HFF-Myc (cell line): ENCODE data around the gene GPR132.

ENCODE experiments used
- DNase-seq: peaks from one replicate; pipeline ENCODE4 v3.0.0-alpha.2; 2011; ENCODE audit warnings: low read depth; ENCODE audit errors: extremely low read depth
- H3K4me3 ChIP-seq: replicated peaks from 2 replicates; pipeline ENCODE4 v1.5.1; 2011; ENCODE audit warnings: low read depth, mild to moderate bottlenecking, control low read depth, low read length
- CTCF ChIP-seq: IDR thresholded peaks from 2 replicates; pipeline ENCODE4 v1.5.1; 2012; ENCODE audit warnings: mild to moderate bottlenecking, low read depth, low read length, control low read depth; ENCODE audit errors: missing control alignments

Gene GPR132

DNA sequence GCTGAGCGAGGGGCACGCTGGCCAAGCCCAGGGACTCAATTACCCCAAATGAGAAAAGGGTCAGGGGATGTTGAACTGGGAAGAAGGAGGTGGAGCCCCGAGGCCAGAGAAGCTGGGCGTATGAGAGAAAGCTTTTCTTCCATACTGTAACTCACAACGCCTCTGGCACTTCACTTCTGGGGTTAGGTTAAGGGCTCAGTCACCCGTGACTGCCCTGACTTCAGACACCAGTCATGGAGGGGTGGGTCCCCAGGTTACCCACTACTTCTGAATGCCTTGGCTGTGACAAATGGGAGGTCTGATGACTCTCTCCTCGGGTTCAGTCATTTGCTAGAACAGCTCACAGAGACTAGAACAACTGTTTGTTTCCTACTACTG is 5.5 kb upstream of the GPR132 start:
- no peak for TF ChIP-seq CTCF
- DNase-seq = no peak
- no peak overlapping the region for H3K4me3 ChIP-seq

DNA sequence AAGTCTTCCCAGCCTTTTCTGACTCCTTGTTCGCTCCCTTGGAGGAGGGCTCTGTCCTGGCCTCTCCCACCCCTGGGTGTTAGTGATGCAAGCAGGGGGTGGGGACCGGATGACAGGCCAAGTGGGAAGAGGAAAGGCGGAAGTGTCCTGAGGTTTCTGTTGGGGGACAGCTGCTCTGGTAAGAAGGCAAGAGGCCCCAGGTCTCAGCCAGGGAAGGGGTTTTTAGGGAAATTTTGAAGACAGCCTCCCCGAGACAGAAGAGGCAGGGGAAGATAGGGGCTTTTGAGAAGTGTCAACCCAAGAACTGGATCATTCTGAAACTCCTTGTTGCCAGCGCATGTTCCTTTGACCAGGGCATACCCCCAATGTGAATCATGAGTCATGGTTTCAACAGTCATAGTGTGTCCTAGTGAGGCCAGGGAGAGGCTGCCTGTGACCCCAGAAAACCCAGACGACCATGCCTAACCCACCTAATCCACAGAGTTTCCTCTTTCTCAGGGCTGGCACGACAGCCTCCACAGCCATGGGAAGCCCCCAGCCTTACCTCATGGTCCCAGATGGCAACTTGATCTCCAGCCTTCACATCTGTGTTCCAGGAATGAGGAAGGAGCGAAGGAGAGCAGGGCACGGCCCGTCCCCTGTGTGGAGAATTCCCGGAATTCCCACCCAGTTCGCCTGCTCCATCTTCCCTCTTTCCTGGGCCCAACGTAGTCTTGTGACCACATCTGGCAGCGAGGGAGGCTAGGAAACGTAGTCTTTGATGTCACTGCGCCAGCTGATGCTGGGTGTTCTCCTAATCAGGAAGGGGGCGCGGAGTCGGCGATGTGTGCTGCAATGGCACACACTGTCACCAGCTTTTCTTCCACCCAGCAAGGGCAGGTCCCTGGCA is 4.9 kb upstream of the GPR132 start:
- no peak for DNase-seq
- no peak for TF ChIP-seq CTCF
- no peak overlapping the region for H3K4me3 ChIP-seq

- TF ChIP-seq CTCF = no peak
- no peak for DNase-seq
- H3K4me3 ChIP-seq = no peak overlapping the region
These were observed 4.3 kb upstream of the GPR132 start for GRCh38 chr14:105069522-105069870.

DNA sequence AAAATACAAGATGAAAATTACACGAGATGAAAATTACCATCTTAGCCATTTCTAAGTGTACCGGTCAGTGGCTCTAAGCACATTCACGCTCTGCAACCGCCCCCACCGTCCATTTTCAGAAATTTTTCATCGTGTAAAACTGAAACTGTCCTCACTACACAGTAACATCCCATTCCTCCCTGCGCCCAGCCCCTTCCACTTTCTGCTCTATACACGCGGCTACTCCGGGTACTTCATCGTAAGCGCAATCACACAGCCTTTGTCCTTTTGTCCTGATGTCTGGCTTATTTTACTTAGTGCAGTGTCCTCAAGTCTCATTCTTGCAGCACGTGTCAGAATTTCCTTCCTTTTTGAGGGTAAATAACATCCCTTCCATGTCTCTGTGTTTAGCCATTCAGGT is 3.6 kb upstream of the GPR132 start:
- no peak for TF ChIP-seq CTCF
- no peak overlapping the region for H3K4me3 ChIP-seq
- no peak for DNase-seq

DNA sequence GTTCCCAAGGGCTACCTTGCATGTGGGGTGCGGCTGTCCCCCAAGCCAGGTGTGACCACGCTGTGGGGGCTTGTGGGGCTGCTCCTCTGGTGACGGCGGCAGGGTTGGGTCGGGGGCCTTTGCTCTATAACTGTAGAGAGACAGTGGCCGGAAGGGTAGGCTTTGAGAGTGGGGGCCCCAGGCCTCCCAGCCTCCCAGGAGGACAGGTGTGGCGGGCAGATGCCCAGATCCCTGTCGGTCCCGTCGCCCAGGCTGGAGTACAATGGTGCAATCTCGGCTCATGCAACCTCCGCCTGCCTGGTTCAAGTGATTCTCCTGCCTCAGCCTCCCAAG is 2.7 kb upstream of the GPR132 start:
- TF ChIP-seq CTCF = no peak

GRCh38 chr14:105067140-105067968 is 2.1 kb upstream of the GPR132 start:
- DNase-seq = no peak

More for the DNA sequence above, 2.7 kb upstream of the GPR132 start:
- no peak overlapping the region for H3K4me3 ChIP-seq
- no peak for DNase-seq

More at GRCh38 chr14:105067140-105067968, 2.1 kb upstream of the GPR132 start:
- TF ChIP-seq CTCF = no peak
- H3K4me3 ChIP-seq = no peak overlapping the region
